ENCODE measurements around the gene DAPK2.
"Not testable (repeated sequence)": the region's sequence is repeated elsewhere in the genome, so short reads cannot be mapped to it uniquely, and the experiment has no call there.

Gene DAPK2

GRCh38 chr15:63978511-63979261 is 67.6 kb downstream of the DAPK2 start:
- no peak overlapping the region for H3K4me3 ChIP-seq (ENCODE audit: low read depth, low read length)

- no peak overlapping the region for H3K4me3 ChIP-seq (ENCODE audit: low read depth, low read length)
These were observed 69.2 kb downstream of the DAPK2 start for GRCh38 chr15:63977119-63977518.

- H3K4me3 ChIP-seq (ENCODE audit: low read depth, low read length), result no peak overlapping the region
These were observed 72.3 kb downstream of the DAPK2 start for GRCh38 chr15:63974021-63974420.

GRCh38 chr15:63973212-63974009 is 72.9 kb downstream of the DAPK2 start:
- H3K4me3 ChIP-seq (ENCODE audit: low read depth, low read length), result no peak overlapping the region

GRCh38 chr15:63972801-63973200 is 73.5 kb downstream of the DAPK2 start:
- H3K4me3 ChIP-seq (ENCODE audit: low read depth, low read length), result no peak overlapping the region

- no peak overlapping the region for H3K4me3 ChIP-seq (ENCODE audit: low read depth, low read length)
These were observed 74.4 kb downstream of the DAPK2 start for GRCh38 chr15:63971904-63972303.

GRCh38 chr15:63971427-63971805 is 74.9 kb downstream of the DAPK2 start:
- H3K4me3 ChIP-seq (ENCODE audit: low read depth, low read length), result no peak overlapping the region

- H3K4me3 ChIP-seq (ENCODE audit: low read depth, low read length), result no peak overlapping the region
These were observed 75.5 kb downstream of the DAPK2 start for GRCh38 chr15:63970621-63971426.

GRCh38 chr15:63969652-63970421 is 76.4 kb downstream of the DAPK2 start:
- H3K4me3 ChIP-seq (ENCODE audit: low read depth, low read length), result no peak overlapping the region

GRCh38 chr15:63968700-63969099 is 77.6 kb downstream of the DAPK2 start:
- H3K4me3 ChIP-seq (ENCODE audit: low read depth, low read length), result no peak overlapping the region

GRCh38 chr15:63968122-63968524 is 78.2 kb downstream of the DAPK2 start:
- H3K4me3 ChIP-seq (ENCODE audit: low read depth, low read length), result no peak overlapping the region

- H3K4me3 ChIP-seq (ENCODE audit: low read depth, low read length), result no peak overlapping the region
These were observed 78.7 kb downstream of the DAPK2 start for GRCh38 chr15:63967616-63968015.

- not testable (repeated sequence) for H3K4me3 ChIP-seq (ENCODE audit: low read depth, low read length)
These were observed 83.2 kb downstream of the DAPK2 start for GRCh38 chr15:63962947-63963721.

- H3K4me3 ChIP-seq (ENCODE audit: low read depth, low read length), result no peak overlapping the region
These were observed 92.8 kb downstream of the DAPK2 start for GRCh38 chr15:63953524-63953923.

GRCh38 chr15:63950911-63951481 is 95.3 kb downstream of the DAPK2 start:
- no peak overlapping the region for H3K4me3 ChIP-seq (ENCODE audit: low read depth, low read length)

- H3K4me3 ChIP-seq (ENCODE audit: low read depth, low read length), result no peak overlapping the region
These were observed 97.3 kb downstream of the DAPK2 start for GRCh38 chr15:63948971-63949370.

- no peak overlapping the region for H3K4me3 ChIP-seq (ENCODE audit: low read depth, low read length)
These were observed 97.8 kb downstream of the DAPK2 start for GRCh38 chr15:63948436-63948835.

- no peak overlapping the region for H3K4me3 ChIP-seq (ENCODE audit: low read depth, low read length)
These were observed 99.1 kb downstream of the DAPK2 start for GRCh38 chr15:63947228-63947627.

- H3K4me3 ChIP-seq (ENCODE audit: low read depth, low read length), result no peak overlapping the region
These were observed 99.7 kb downstream of the DAPK2 start for GRCh38 chr15:63946524-63947065.

Measured in iPS-11a (cell line).